ENCODE data around the gene CAB39. TPM values are rescaled to one million over a fixed set of nuclear protein-coding genes. Genes with fewer than 3 reads are reported as not detected.
"Not testable (repeated sequence)": the region's sequence is repeated elsewhere in the genome, so short reads cannot be mapped to it uniquely, and the experiment has no call there.

Gene CAB39
- total RNA-seq, 2 donors from 2014 or later: 130 to 149 TPM

- H3K9me3 Mint-ChIP-seq: no peaks in the 10 kb centered on the region
Measured at GRCh38 chr2:230690439-230690838, 22.2 kb upstream of the CAB39 start.

GRCh38 chr2:230691005-230691647, 21.5 kb upstream of the CAB39 start:
- Mint-ChIP-seq H3K27me3 (ENCODE audit: low read depth) (no peaks in the 10 kb centered on the region), H3K27ac (no peak overlapping the region), H3K4me1 (ENCODE audit: low read depth) (peaks cover 30% of the 10 kb centered on the region), H3K4me3 (no peak overlapping the region), H3K9me3 (no peaks in the 10 kb centered on the region), H3K36me3 (ENCODE audit: insufficient read depth in 2 of 2) (no peaks in the 10 kb centered on the region)
- ATAC-seq (replicated peaks in 1 of 2) (no peak), DNase-seq (no peak)

More at GRCh38 chr2:230690439-230690838, 22.2 kb upstream of the CAB39 start:
- H3K4me3 Mint-ChIP-seq: no peak overlapping the region
- H3K36me3 Mint-ChIP-seq (ENCODE audit: insufficient read depth in 2 of 2): no peaks in the 10 kb centered on the region
- H3K27ac Mint-ChIP-seq: no peak overlapping the region
- H3K27me3 Mint-ChIP-seq (ENCODE audit: low read depth): no peaks in the 10 kb centered on the region
- ATAC-seq (replicated peaks in 1 of 2) (no peak), DNase-seq (no peak)
- H3K4me1 Mint-ChIP-seq (ENCODE audit: low read depth): peaks cover 30% of the 10 kb centered on the region

GRCh38 chr2:230692760-230693159, 19.9 kb upstream of the CAB39 start:
- Mint-ChIP-seq H3K27me3 (ENCODE audit: low read depth) (no peaks in the 10 kb centered on the region), H3K4me1 (ENCODE audit: low read depth) (peaks cover 32% of the 10 kb centered on the region), H3K36me3 (ENCODE audit: insufficient read depth in 2 of 2) (no peaks in the 10 kb centered on the region), H3K4me3 (no peak overlapping the region), H3K9me3 (no peaks in the 10 kb centered on the region), H3K27ac (no peak overlapping the region)
- no peak for DNase-seq
- ATAC-seq (replicated peaks in 1 of 2): no peak

GRCh38 chr2:230693411-230693810, 19.2 kb upstream of the CAB39 start:
- no peaks in the 10 kb centered on the region for H3K27me3 Mint-ChIP-seq (ENCODE audit: low read depth)
- H3K36me3 Mint-ChIP-seq (ENCODE audit: insufficient read depth in 2 of 2): no peaks in the 10 kb centered on the region
- peaks cover 38% of the 10 kb centered on the region for H3K4me1 Mint-ChIP-seq (ENCODE audit: low read depth)
- DNase-seq (no peak), ATAC-seq (replicated peaks in 1 of 2) (no peak)
- H3K27ac Mint-ChIP-seq: no peak overlapping the region
- no peak overlapping the region for H3K4me3 Mint-ChIP-seq
- H3K9me3 Mint-ChIP-seq: no peaks in the 10 kb centered on the region

- H3K9me3 Mint-ChIP-seq: no peaks in the 10 kb centered on the region
- peaks cover 40% of the 10 kb centered on the region for H3K4me1 Mint-ChIP-seq (ENCODE audit: low read depth)
- H3K27me3 Mint-ChIP-seq (ENCODE audit: low read depth): no peaks in the 10 kb centered on the region
- peak; percentile 33 to 41 for DNase-seq
- ATAC-seq (replicated peaks in 1 of 2): peak; percentile 83 to 91
- H3K4me3 Mint-ChIP-seq: peak overlapping the region; percentile 8 to 15
- peak overlapping the region; percentile 21 for H3K27ac Mint-ChIP-seq
- H3K36me3 Mint-ChIP-seq (ENCODE audit: insufficient read depth in 2 of 2): no peaks in the 10 kb centered on the region
Measured at GRCh38 chr2:230694241-230694640, 18.4 kb upstream of the CAB39 start.

- Mint-ChIP-seq H3K27ac (no peak overlapping the region), H3K4me1 (ENCODE audit: low read depth) (peaks cover 41% of the 10 kb centered on the region), H3K27me3 (ENCODE audit: low read depth) (no peaks in the 10 kb centered on the region), H3K9me3 (no peaks in the 10 kb centered on the region), H3K4me3 (no peak overlapping the region), H3K36me3 (ENCODE audit: insufficient read depth in 2 of 2) (no peaks in the 10 kb centered on the region)
- no peak for ATAC-seq (replicated peaks in 1 of 2)
- DNase-seq: no peak
Measured at GRCh38 chr2:230695551-230695950, 17.1 kb upstream of the CAB39 start.

GRCh38 chr2:230696670-230697069, 16.0 kb upstream of the CAB39 start:
- H3K36me3 Mint-ChIP-seq (ENCODE audit: insufficient read depth in 2 of 2): no peaks in the 10 kb centered on the region
- H3K27ac Mint-ChIP-seq: no peak overlapping the region
- no peak overlapping the region for H3K4me3 Mint-ChIP-seq
- DNase-seq (no peak), ATAC-seq (replicated peaks in 1 of 2) (no peak)
- no peaks in the 10 kb centered on the region for H3K9me3 Mint-ChIP-seq
- H3K4me1 Mint-ChIP-seq (ENCODE audit: low read depth): peaks cover 37% of the 10 kb centered on the region
- no peaks in the 10 kb centered on the region for H3K27me3 Mint-ChIP-seq (ENCODE audit: low read depth)

- DNase-seq: no peak
- ATAC-seq (replicated peaks in 1 of 2): peak; percentile 65 to 74
- H3K4me3 Mint-ChIP-seq: peak overlapping the region in 1 of 2 donors; percentile 12
- H3K27me3 Mint-ChIP-seq (ENCODE audit: low read depth): no peaks in the 10 kb centered on the region
- H3K4me1 Mint-ChIP-seq (ENCODE audit: low read depth): peaks cover 37% of the 10 kb centered on the region
- peaks cover 2 to 4% of the 10 kb centered on the region in 2 donors for H3K36me3 Mint-ChIP-seq (ENCODE audit: insufficient read depth in 2 of 2)
- H3K27ac Mint-ChIP-seq: peak overlapping the region; percentile 42
- peaks cover 4 to 5% of the 10 kb centered on the region in 2 donors for H3K9me3 Mint-ChIP-seq
Measured at GRCh38 chr2:230697676-230698075, 15.0 kb upstream of the CAB39 start.

GRCh38 chr2:230698753-230699152, 13.9 kb upstream of the CAB39 start:
- H3K36me3 Mint-ChIP-seq (ENCODE audit: insufficient read depth in 2 of 2); H3K27me3 Mint-ChIP-seq (ENCODE audit: low read depth); H3K27ac Mint-ChIP-seq: not testable (repeated sequence)

GRCh38 chr2:230700447-230700846, 12.2 kb upstream of the CAB39 start:
- ATAC-seq (replicated peaks in 1 of 2): no peak
- Mint-ChIP-seq H3K36me3 (ENCODE audit: insufficient read depth in 2 of 2) (peaks cover 2 to 9% of the 10 kb centered on the region in 2 donors), H3K27ac (no peak overlapping the region), H3K4me1 (ENCODE audit: low read depth) (peaks cover 20% of the 10 kb centered on the region), H3K9me3 (peaks cover 5 to 6% of the 10 kb centered on the region in 2 donors), H3K27me3 (ENCODE audit: low read depth) (no peaks in the 10 kb centered on the region), H3K4me3 (no peak overlapping the region)
- DNase-seq: no peak

More at GRCh38 chr2:230698753-230699152, 13.9 kb upstream of the CAB39 start:
- ATAC-seq (replicated peaks in 1 of 2); H3K9me3 Mint-ChIP-seq; DNase-seq; H3K4me3 Mint-ChIP-seq: not testable (repeated sequence)
- peaks cover 30% of the 10 kb centered on the region for H3K4me1 Mint-ChIP-seq (ENCODE audit: low read depth)

GRCh38 chr2:230701308-230701707, 11.3 kb upstream of the CAB39 start:
- Mint-ChIP-seq H3K27ac (peak overlapping the region; percentile 73), H3K27me3 (ENCODE audit: low read depth) (no peaks in the 10 kb centered on the region), H3K9me3 (peaks cover 6 to 10% of the 10 kb centered on the region in 2 donors), H3K36me3 (ENCODE audit: insufficient read depth in 2 of 2) (peaks cover 2 to 9% of the 10 kb centered on the region in 2 donors), H3K4me1 (ENCODE audit: low read depth) (peaks cover 20% of the 10 kb centered on the region), H3K4me3 (no peak overlapping the region)
- ATAC-seq (replicated peaks in 1 of 2) (no peak), DNase-seq (no peak)

GRCh38 chr2:230702457-230702856, 10.2 kb upstream of the CAB39 start:
- Mint-ChIP-seq H3K4me1 (ENCODE audit: low read depth) (peaks cover 15% of the 10 kb centered on the region), H3K36me3 (ENCODE audit: insufficient read depth in 2 of 2) (peaks cover 2 to 10% of the 10 kb centered on the region in 2 donors), H3K9me3 (peaks cover 6 to 10% of the 10 kb centered on the region in 2 donors)
- not testable (repeated sequence) for H3K4me3 Mint-ChIP-seq; DNase-seq; ATAC-seq (replicated peaks in 1 of 2); H3K27me3 Mint-ChIP-seq (ENCODE audit: low read depth); H3K27ac Mint-ChIP-seq

- H3K9me3 Mint-ChIP-seq: peaks cover 6 to 10% of the 10 kb centered on the region in 2 donors
- H3K27ac Mint-ChIP-seq: no peak overlapping the region
- no peak overlapping the region for H3K4me3 Mint-ChIP-seq
- peaks cover 2 to 10% of the 10 kb centered on the region in 2 donors for H3K36me3 Mint-ChIP-seq (ENCODE audit: insufficient read depth in 2 of 2)
- no peak for DNase-seq
- peaks cover 4% of the 10 kb centered on the region for H3K4me1 Mint-ChIP-seq (ENCODE audit: low read depth)
- ATAC-seq (replicated peaks in 1 of 2): no peak
- H3K27me3 Mint-ChIP-seq (ENCODE audit: low read depth): no peaks in the 10 kb centered on the region
Measured at GRCh38 chr2:230703514-230703913, 9.1 kb upstream of the CAB39 start.

- Mint-ChIP-seq H3K9me3 (peaks cover 6 to 10% of the 10 kb centered on the region in 2 donors), H3K4me3 (no peak overlapping the region), H3K36me3 (ENCODE audit: insufficient read depth in 2 of 2) (peaks cover 2 to 10% of the 10 kb centered on the region in 2 donors), H3K27me3 (ENCODE audit: low read depth) (no peaks in the 10 kb centered on the region), H3K4me1 (ENCODE audit: low read depth) (peaks cover under 1% of the 10 kb centered on the region), H3K27ac (no peak overlapping the region)
- DNase-seq: no peak
- no peak for ATAC-seq (replicated peaks in 1 of 2)
Measured at GRCh38 chr2:230706053-230706521, 6.6 kb upstream of the CAB39 start.
